IPS-NIHi7 (cell line): Measurements from ENCODE around the gene C10orf105.

Experiments used
- DNase-seq: peaks from one replicate; pipeline ENCODE4 v3.0.0; 2012; ENCODE audit warnings: mixed read lengths; ENCODE audit errors: extremely low spot score

The C10orf105 gene

GRCh38 chr10:71751515-71752224 lies 32.1 kb upstream of the C10orf105 start:
- DNase-seq: no peak

GRCh38 chr10:71750986-71751385 lies 31.4 kb upstream of the C10orf105 start:
- DNase-seq: no peak

DNA sequence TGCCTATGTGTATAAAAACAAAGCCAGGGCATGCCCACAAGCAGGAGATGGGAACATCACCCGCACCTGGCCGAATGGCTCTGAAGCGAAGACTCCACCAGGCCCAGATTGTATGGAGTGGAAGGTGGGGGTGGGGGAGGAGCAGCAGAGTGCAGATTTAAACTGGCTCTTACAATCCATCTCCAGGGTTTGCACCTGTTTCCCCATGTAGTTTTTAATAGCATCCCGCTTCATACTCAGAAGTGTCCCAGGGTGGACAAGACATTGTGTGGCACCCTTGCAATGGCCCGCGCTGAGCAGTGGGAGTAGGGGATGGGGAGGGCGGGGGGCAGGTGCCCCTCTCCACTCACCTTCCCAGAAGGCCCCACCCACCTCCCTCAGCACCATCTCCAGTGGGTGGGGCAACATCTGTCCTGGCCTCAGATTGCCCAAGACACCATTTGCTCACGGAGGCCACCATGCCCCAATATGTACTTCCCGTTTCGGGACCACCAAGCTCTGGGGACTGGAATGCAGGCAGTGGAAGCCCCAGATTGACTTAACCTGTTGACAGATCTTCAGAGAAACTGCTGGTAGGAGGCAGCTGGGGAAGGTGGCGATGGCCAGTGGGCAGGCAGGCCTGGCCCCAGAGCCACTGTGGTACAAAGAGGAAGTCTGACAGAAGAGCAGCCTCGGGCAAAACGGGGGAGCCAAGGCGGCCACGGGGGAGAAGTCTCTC lies 30.7 kb upstream of the C10orf105 start:
- no peak for DNase-seq

GRCh38 chr10:71749396-71749795 lies 29.8 kb upstream of the C10orf105 start:
- DNase-seq: no peak

DNA sequence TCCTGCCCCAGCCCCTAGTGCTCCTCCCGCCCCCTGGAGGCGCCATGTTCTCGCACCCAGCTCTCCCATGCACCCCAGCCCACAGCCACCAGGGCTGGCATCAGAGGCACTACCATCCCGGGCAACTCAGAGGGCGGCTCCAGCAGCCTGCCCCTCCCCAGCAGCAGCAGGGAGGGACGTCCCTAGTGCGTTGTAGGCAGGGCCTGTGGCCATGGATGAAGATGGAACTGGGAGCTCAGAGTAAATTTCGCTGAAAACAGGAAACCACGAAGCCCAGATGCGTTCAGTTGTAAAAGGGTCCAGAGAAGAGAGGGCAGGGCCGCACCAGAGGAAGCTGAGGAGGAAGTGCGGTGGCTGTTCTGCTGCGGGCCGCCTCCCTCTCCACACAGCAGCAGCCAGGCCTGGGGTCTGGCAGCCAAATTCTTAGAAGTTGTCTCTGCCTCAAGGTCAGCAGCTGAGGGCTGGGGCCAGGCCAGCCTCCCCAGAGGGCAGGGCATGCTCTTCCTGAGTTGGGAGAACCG lies 29.2 kb upstream of the C10orf105 start:
- DNase-seq: no peak

GRCh38 chr10:71747551-71748523 lies 28.3 kb upstream of the C10orf105 start:
- DNase-seq: no peak

- no peak for DNase-seq
Measured at GRCh38 chr10:71747039-71747531, 27.5 kb upstream of the C10orf105 start.

DNA sequence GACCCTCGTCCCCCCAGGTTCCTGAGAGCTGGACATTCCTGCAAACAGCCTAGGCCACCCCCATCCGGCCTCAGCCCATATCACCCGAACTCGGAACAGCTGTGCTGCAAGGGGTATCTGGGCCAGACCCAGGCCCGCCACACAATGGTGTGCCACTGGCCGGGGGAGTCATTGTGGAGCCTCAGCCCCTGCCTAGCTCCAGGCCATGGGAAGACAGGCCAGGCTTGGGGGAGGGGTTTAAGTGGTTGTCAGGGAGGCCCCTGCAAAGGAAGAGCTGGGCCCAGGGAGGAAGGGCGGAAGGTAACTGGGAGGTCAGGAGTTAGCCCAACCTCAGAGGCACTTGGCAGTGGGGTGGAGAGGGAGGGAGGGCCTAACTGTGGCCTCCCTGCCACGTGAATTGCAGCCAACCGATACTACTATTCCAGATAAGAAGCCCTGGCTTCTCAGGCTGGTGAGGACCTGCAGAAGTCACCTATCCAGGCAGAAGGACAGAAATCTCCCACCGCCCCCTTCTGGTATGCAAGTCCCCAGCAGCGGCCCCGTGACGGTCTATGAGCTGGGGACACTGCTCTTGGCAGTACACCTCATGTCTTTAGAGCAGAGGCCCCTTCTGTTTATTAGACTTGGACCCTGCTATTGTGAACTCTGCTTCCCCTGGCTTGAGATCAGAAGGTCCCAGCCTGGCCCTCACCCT lies 26.9 kb upstream of the C10orf105 start:
- peak; percentile 69 for DNase-seq

DNA sequence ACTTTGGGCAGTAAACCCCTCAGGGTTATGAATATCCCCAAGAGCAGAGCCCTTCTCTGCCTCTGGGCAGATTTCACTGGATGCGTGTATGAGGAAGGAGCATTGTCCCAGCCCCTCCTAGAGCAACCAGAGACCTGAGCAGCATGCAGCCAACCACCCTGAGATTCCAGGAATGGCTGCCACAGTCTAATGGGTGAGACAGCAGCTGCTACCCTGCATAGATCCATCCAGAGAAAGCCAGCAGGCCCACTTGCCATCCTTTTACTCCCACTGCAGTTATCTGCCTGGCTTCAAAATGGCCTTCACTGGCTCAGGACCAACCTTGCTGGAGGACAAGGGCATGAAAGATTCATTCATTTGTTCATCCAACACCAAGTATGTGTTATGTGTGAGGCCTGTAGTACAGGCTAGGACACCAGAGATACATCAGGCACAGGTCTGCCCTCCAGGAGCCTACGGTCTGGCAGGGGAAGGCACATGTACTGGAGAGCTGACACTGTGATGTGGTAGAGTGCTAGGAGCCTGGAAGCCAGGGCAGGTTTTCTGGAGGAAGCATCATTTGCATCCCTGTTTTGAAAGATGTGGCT lies 26.2 kb upstream of the C10orf105 start:
- no peak for DNase-seq

DNA sequence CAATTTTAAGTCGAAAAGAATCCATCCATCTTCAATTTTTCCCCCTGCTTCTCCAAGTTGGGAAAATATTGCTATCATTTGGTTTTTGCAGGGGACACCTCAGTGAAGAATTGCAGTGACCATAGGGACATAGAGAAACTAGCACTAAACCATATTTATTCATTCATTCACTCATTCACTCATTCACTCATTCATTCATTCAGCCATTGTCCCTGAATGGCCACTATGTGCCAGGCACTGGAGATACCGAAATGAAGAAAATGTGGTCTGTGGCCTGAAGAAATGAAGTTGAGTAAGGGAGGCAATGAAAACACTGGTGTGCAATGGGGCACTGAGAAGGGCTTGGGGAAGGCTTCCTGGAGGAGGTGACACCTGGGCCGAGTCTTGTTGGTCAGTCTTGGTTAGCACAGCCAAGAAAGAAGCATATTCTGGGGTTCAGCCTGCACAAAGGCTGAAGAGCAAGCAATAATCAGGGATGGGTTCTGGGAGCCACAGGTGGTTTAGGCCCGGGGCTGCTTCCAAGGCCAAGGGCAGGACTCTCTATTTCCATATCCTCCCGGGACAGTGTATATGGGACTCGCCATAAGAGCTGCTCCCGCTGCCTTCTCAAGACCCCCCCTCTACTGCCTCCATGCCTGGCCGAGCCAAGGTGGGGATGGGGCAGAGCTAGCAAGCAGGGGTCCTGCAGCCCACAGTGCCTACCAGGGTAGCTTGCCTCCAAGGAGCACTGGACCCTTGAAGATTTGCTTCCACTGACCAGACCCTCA lies 25.5 kb upstream of the C10orf105 start:
- DNase-seq: no peak

DNA sequence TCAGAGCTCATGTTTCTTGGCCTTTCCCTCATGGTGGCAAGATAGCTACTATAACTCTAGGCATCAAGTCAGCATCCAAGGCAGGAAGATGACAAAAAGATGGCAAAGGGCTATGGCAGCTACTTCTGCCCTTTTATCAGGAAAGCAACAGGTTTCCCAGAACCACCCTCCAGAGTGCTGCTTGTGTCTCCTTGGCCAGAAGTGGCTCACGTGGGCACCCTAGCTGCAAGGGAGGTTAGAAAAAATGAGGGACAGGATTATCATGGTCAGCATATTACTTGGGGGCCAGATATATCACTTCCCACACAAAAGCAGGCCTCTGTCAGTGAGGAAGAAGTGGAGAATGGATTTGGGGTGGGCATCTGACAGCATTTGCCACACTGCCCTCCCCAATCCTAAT lies 24.3 kb upstream of the C10orf105 start:
- DNase-seq: no peak

DNA sequence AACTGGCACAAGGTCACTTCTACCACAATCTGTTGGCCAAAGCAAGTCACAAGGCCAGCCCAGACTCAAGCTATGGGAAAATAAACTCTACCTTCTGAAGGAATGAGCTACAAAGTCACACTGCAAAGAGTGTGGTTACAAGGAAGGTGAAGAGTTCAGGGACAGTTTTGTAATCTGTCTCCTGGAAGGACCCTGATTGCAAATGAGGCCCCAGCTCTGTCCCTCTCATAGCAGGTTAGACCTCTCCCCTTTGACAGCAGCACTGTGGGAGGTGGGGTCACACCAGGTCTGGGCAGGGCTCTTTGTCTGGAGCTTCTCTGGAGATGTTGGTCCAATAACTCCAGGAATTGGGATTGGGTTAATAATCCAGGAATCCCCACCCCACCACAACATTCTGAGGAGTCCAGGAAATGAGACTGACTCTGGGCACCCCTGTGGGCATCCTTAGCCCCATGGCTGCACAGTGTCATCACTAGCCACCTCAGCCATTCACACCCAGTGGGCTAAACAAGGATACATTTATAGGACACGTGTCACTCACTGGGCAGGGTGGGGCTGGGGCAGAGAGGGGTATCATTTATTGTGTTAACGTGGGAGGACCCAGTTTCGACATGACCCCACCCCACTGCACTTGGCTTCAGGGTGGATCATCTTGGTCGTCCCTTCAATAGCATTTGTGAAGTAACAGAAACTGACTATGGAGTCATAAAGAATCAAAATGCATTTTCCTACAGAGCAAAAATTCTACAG lies 23.7 kb upstream of the C10orf105 start:
- DNase-seq: no peak

DNA sequence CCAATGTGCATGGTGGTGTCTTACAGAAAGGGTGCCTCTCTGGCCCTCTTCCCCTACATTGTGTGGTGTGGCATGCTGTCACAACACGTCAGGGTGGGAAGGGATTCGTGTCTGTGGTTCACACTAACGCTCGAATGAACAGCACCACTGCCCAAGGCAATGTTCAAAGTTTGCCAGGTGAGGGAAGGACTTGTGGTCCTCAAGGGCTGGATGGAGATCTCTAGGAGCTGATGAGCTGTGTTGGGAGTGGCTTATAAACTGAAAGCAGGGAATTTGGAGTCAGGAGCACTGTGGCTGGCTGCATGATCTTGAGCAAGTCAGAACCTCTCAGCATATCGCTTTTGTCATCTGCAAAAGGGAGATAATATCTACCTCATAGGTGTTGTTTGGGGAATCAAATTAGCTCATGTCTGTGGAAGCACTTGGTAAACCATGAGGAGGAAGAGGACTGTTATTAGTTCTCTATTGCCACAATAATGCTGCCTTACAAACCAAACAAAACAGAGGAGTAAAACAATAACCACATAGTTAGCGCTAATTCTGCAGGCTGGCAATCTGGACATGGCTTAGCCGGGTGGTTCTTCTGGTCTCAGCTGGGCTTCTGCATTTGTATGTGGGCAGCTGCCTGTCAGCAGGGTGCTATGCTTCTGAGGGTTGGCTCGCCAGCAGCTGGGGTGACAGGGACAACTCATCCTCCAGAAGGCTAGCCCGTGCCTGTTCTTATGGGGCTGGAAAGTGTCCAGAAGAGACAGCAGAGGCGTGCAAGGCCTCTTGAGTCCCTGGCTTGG lies 22.9 kb upstream of the C10orf105 start:
- no peak for DNase-seq

DNA sequence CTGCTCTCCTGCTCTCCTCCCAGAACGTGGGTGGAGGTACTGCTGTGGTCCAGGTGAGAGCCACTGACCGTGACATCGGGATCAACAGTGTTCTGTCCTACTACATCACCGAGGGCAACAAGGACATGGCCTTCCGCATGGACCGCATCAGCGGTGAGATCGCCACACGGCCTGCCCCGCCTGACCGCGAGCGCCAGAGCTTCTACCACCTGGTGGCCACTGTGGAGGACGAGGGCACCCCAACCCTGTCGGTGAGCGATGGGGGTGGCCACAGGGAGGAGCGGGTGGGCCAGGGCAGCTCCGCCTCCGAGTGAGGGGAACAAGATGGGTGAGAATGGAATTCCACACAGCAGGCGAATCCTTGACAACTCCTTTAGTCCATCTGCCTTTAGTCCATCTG lies 22.1 kb upstream of the C10orf105 start:
- DNase-seq: no peak

DNA sequence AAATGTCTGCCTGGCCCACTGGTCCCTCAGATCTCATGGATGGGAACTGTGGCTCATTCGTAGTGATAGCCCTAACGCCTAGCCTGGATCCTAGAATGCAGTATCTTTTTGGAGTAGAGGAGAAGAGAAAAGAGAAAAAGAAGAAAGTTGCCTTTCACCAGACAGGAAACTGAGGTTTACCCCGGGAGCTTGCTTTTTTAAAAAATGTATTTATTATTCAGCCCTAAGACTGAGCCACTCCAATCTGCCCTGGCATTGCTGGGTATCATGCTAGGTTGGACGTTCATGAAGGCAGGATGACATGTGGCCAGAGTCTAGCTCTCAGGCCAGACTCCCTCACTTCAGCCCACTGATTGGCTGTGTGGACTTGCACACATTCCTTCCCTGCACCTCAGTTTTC lies 21.5 kb upstream of the C10orf105 start:
- DNase-seq: no peak

GRCh38 chr10:71740069-71740653 lies 20.6 kb upstream of the C10orf105 start:
- DNase-seq: no peak

DNA sequence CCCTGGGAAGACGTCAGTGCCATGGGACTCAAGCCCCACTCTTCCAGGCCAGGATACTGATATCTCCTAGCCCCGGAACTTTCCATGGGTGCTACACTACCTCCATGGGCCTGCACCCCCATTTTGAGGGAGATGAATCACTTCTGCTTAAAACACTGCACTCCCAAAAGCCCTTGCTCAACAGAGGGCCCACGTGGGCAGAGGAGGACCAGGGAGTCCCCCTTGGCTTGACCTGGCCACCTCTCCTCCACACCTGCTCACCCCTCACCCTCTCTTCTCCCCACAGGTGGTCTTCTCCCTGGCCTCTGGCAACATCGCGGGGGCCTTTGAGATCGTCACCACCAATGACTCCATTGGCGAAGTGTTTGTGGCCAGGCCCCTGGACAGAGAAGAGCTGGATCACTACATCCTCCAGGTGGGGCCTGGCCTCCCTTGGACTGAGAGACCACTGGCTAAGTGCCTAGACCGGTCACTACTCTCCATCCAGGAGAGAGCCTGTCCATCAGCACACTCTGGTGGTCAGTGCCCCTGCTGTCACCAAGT lies 19.9 kb upstream of the C10orf105 start:
- no peak for DNase-seq

- no peak for DNase-seq
Measured at GRCh38 chr10:71737834-71738197, 18.2 kb upstream of the C10orf105 start.
